Breast epithelium (tissue), 4 donors: Measurements from ENCODE around the gene MACROD2. TPM values are rescaled to one million over a fixed set of nuclear protein-coding genes. Genes with fewer than 3 reads are reported as not detected.

Source experiments
- DNase-seq, 2 donors: peaks; one replicate each; pipeline ENCODE4 v3.0.0-alpha.2; 2019; ENCODE audit warnings: low spot score in 2 of 2
- H3K27ac ChIP-seq, 2 donors: fragments of 200-600 bp; sonication (generic) in 1 of 2; one replicate each; pipeline ENCODE4 v1.5.1; 2016 to 2019; ENCODE audit warnings: mild to moderate bottlenecking in 1 of 2
- H3K27me3 ChIP-seq, 2 donors: fragments of 200-600 bp; sonication (generic) in 1 of 2; one replicate each; pipeline versions ENCODE4 v1.5.1 to v1.6.0; 2017 to 2019; ENCODE audit warnings: control low read depth in 1 of 2, mild to moderate bottlenecking in 1 of 2
- H3K36me3 ChIP-seq: fragments of 200-600 bp; one replicate; pipeline ENCODE4 v1.5.1; 2019
- H3K4me1 ChIP-seq, 2 donors: fragments of 200-600 bp; sonication (generic); one replicate each; pipeline ENCODE4 v1.5.1; 2016 to 2019; ENCODE audit warnings: control low read depth in 1 of 2
- H3K4me3 ChIP-seq, 3 donors: fragments of 200-600 bp; sonication (generic); 1 replicate in 2 of 3; 2 replicates in 1 of 3; pipeline ENCODE4 v1.5.1; 2016 to 2019; ENCODE audit warnings: mild to moderate bottlenecking in 3 of 3, moderate library complexity in 2 of 3
- H3K9me3 ChIP-seq, 2 donors: fragments of 200-600 bp; sonication (generic) in 1 of 2; one replicate each; pipeline ENCODE4 v1.5.1; 2016 to 2019; ENCODE audit warnings: control low read depth in 1 of 2
- POLR2A ChIP-seq: fragments of 450-650 bp; IDR thresholded peaks from one replicate; pipeline ENCODE4 v1.6.1; 2016; ENCODE audit warnings: antibody characterized with exemption, mild to moderate bottlenecking, moderate library complexity
- POLR2AphosphoS5 ChIP-seq, 3 donors: sonication (generic); formaldehyde crosslinking; IDR thresholded peaks; one replicate each; pipeline ENCODE4 v1.6.1; 2017; ENCODE audit warnings: antibody characterized with exemption in 3 of 3
- intact Hi-C: fragments of 100-400 bp; cut with DNase I; formaldehyde crosslinking; loops from one replicate; pipeline ENCODE4 v1.15.1; 2023; ENCODE audit warnings: low total_unique reads
- total RNA-seq, 3 donors: library from RNA; depleted of rRNA; stranded (reverse); fragments of >200 nt; gene quantifications; one replicate each; pipeline ENCODE4 v1.1.0, GENCODE V29; 2016
- TF ChIP-seq, protein P1 (sequence below), 3 donors: fragments of 450-650 bp; IDR thresholded peaks; one replicate each; pipeline ENCODE4 v1.5.1; 2016 to 2017; ENCODE audit warnings: antibody characterized with exemption in 3 of 3, mild to moderate bottlenecking in 3 of 3, moderate library complexity in 3 of 3

The MACROD2 gene
- total RNA-seq, 3 donors from 2014 or later, result 6.7 to 26.8 (median 8.8) TPM

DNA sequence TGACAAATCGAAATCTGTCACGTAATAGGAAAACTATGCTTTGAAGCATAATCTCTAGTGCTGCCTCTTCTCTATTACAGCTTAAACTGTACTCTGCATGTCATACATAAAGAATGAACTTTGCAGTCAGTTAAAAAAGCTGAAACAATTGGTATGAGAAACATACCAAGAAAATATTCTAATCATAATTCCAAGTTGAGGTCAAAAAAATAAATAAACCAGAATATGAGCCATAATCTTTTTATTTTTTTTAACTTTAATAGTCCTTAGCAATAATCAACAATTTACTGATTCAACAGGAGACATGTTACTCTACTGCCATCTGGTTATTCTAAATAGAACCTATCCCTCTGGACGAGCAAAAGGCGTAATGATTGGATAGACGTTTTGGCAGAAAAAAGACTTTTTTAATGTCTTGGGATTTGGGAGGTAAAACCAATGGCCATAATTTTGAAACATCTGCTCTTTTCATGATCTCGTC, 566.5 kb downstream of the MACROD2 start:
- TF ChIP-seq POLR2A (no peak), POLR2AphosphoS5 (IDR thresholded peaks at IDR 0.05) (no peak)
- TF ChIP-seq, protein P1, sequence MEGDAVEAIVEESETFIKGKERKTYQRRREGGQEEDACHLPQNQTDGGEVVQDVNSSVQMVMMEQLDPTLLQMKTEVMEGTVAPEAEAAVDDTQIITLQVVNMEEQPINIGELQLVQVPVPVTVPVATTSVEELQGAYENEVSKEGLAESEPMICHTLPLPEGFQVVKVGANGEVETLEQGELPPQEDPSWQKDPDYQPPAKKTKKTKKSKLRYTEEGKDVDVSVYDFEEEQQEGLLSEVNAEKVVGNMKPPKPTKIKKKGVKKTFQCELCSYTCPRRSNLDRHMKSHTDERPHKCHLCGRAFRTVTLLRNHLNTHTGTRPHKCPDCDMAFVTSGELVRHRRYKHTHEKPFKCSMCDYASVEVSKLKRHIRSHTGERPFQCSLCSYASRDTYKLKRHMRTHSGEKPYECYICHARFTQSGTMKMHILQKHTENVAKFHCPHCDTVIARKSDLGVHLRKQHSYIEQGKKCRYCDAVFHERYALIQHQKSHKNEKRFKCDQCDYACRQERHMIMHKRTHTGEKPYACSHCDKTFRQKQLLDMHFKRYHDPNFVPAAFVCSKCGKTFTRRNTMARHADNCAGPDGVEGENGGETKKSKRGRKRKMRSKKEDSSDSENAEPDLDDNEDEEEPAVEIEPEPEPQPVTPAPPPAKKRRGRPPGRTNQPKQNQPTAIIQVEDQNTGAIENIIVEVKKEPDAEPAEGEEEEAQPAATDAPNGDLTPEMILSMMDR (IDR thresholded peaks at IDR 0.05), result no peak
- no peaks in the 10 kb centered on the region for H3K9me3 ChIP-seq

GRCh38 chr20:14562981-14563380, 567.7 kb downstream of the MACROD2 start:
- H3K36me3 ChIP-seq, result no peaks in the 10 kb centered on the region
- no peak overlapping the region for H3K27ac ChIP-seq
- no peaks in the 10 kb centered on the region for H3K4me1 ChIP-seq
- intact Hi-C loops, result no loop called here
- DNase-seq, result no peak
- TF ChIP-seq POLR2A (no peak), POLR2AphosphoS5 (IDR thresholded peaks at IDR 0.05) (no peak)
- TF ChIP-seq, protein P1 (IDR thresholded peaks at IDR 0.05), result no peak
- no peaks in the 10 kb centered on the region for H3K27me3 ChIP-seq
- H3K9me3 ChIP-seq, result no peaks in the 10 kb centered on the region
- H3K4me3 ChIP-seq, result no peak overlapping the region

More for the DNA sequence above, 566.5 kb downstream of the MACROD2 start:
- H3K36me3 ChIP-seq, result no peaks in the 10 kb centered on the region
- H3K4me1 ChIP-seq, result no peaks in the 10 kb centered on the region
- intact Hi-C loops, result no loop called here
- no peaks in the 10 kb centered on the region for H3K27me3 ChIP-seq
- DNase-seq, result no peak
- no peak overlapping the region for H3K4me3 ChIP-seq
- H3K27ac ChIP-seq, result no peak overlapping the region

GRCh38 chr20:14566505-14566904, 571.2 kb downstream of the MACROD2 start:
- Histone ChIP-seq H3K9me3 (no peaks in the 10 kb centered on the region), H3K4me1 (no peaks in the 10 kb centered on the region), H3K36me3 (no peaks in the 10 kb centered on the region), H3K4me3 (no peak overlapping the region), H3K27ac (no peak overlapping the region), H3K27me3 (no peaks in the 10 kb centered on the region)
- no peak for DNase-seq
- TF ChIP-seq, protein P1 (IDR thresholded peaks at IDR 0.05), result no peak
- no peak for TF ChIP-seq POLR2AphosphoS5 (IDR thresholded peaks at IDR 0.05)
- no peak for TF ChIP-seq POLR2A
- intact Hi-C loops, result no loop called here

- H3K36me3 ChIP-seq, result no peaks in the 10 kb centered on the region
- no peaks in the 10 kb centered on the region for H3K9me3 ChIP-seq
- no peak overlapping the region for H3K4me3 ChIP-seq
- no peak overlapping the region for H3K27ac ChIP-seq
- no peak for DNase-seq
- no peaks in the 10 kb centered on the region for H3K4me1 ChIP-seq
- H3K27me3 ChIP-seq, result no peaks in the 10 kb centered on the region
- TF ChIP-seq POLR2A, result no peak
- no peak for TF ChIP-seq POLR2AphosphoS5 (IDR thresholded peaks at IDR 0.05)
- TF ChIP-seq, protein P1 (IDR thresholded peaks at IDR 0.05), result no peak
- intact Hi-C loops, result no loop called here
Measured at GRCh38 chr20:14568225-14568624, 572.9 kb downstream of the MACROD2 start.

- no peak for DNase-seq
- H3K4me1 ChIP-seq, result no peaks in the 10 kb centered on the region
- H3K36me3 ChIP-seq, result no peaks in the 10 kb centered on the region
- TF ChIP-seq POLR2A (no peak), POLR2AphosphoS5 (IDR thresholded peaks at IDR 0.05) (no peak)
- intact Hi-C loops, result no loop called here
- no peaks in the 10 kb centered on the region for H3K27me3 ChIP-seq
- H3K9me3 ChIP-seq, result no peaks in the 10 kb centered on the region
- H3K4me3 ChIP-seq, result no peak overlapping the region
- H3K27ac ChIP-seq, result no peak overlapping the region
Measured at GRCh38 chr20:14568701-14569100, 573.4 kb downstream of the MACROD2 start.

- no peaks in the 10 kb centered on the region for H3K36me3 ChIP-seq
- no peak overlapping the region for H3K4me3 ChIP-seq
- intact Hi-C loops, result no loop called here
- no peak overlapping the region for H3K27ac ChIP-seq
- H3K9me3 ChIP-seq, result no peaks in the 10 kb centered on the region
- H3K27me3 ChIP-seq, result no peaks in the 10 kb centered on the region
- TF ChIP-seq POLR2A (no peak), POLR2AphosphoS5 (IDR thresholded peaks at IDR 0.05) (no peak)
- TF ChIP-seq, protein P1 (IDR thresholded peaks at IDR 0.05), result no peak
- H3K4me1 ChIP-seq, result no peaks in the 10 kb centered on the region
- no peak for DNase-seq
Measured at GRCh38 chr20:14569641-14570040, 574.3 kb downstream of the MACROD2 start.
